SKM-1 (cell line): ENCODE data around the gene C5orf58.

Experiments used
- DNase-seq: peaks from one replicate; lab custom pipeline; 2025; ENCODE audit not compliant: unreplicated experiment; lab: John Stamatoyannopoulos, UW

C5orf58 gene

GRCh38 chr5:170278611-170279458 lies 46.0 kb downstream of the C5orf58 start:
- DNase-seq, result peak; percentile 95

GRCh38 chr5:170279459-170279817 lies 46.7 kb downstream of the C5orf58 start:
- no peak for DNase-seq

GRCh38 chr5:170280011-170280493 lies 47.3 kb downstream of the C5orf58 start:
- DNase-seq, result no peak

- DNase-seq, result no peak
Measured at GRCh38 chr5:170283296-170283695, 50.5 kb downstream of the C5orf58 start.

- DNase-seq, result no peak
Measured at GRCh38 chr5:170284231-170284630, 51.4 kb downstream of the C5orf58 start.

GRCh38 chr5:170285181-170285580 lies 52.4 kb downstream of the C5orf58 start:
- no peak for DNase-seq

DNA sequence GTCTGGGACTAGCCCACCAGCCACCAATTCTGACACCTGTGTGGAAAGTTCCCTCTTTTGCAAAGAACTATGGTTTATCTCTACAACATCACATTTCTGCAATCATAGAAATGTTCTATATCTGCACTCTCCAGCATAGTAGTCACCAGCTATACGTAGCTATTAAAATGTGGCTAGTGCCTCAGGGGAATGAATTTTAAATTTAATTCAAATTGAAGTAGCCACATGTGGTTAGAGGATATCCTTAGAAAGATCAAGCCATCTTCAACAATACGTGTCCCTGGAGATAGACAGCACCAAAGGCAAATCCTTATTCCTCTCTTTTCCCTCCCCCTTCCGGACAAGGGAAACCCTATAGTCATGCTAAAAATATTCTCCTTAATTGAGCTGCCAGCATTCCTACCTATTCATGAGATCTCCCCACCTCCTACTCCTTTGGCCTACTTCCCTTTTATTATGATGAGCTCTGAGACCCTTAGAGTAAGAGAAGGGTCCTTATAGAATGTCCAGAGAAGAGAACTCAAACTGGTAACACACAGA lies 53.7 kb downstream of the C5orf58 start:
- no peak for DNase-seq

- peak; percentile 44 for DNase-seq
Measured at GRCh38 chr5:170287532-170287931, 54.7 kb downstream of the C5orf58 start.

GRCh38 chr5:170288151-170288550 lies 55.4 kb downstream of the C5orf58 start:
- DNase-seq, result no peak

- DNase-seq, result no peak
Measured at GRCh38 chr5:170288551-170288950, 55.8 kb downstream of the C5orf58 start.

GRCh38 chr5:170289121-170289520 lies 56.3 kb downstream of the C5orf58 start:
- DNase-seq, result no peak

- DNase-seq, result peak; percentile 70
Measured at GRCh38 chr5:170289764-170290163, 57.0 kb downstream of the C5orf58 start.

GRCh38 chr5:170290498-170290897 lies 57.7 kb downstream of the C5orf58 start:
- DNase-seq, result no peak

GRCh38 chr5:170292179-170293104 lies 59.7 kb downstream of the C5orf58 start:
- DNase-seq, result no peak

GRCh38 chr5:170293273-170293672 lies 60.5 kb downstream of the C5orf58 start:
- peak; percentile 99 for DNase-seq

- no peak for DNase-seq
Measured at GRCh38 chr5:170294057-170294456, 61.3 kb downstream of the C5orf58 start.

DNA sequence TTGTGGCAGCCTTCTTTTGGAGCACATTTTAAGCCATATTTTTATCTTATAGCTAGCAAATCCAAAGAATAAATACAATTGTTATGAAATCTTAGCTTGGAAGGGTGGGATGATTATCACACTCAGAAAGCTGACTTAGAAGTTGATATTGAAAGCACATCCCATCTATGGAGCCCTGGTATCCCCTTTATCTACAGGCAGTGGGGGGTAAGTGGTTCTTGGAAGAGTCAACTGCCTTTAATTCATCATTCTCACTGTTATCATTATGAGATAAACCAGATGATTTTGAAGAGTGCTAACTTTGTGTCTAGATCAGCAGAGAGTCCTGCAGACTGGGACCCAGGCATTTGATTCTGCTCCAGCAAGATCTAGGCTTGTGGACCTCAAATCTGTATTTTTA lies 61.8 kb downstream of the C5orf58 start:
- no peak for DNase-seq
